ENCODE results near the gene TBCEL. TPM values are rescaled to one million over a fixed set of nuclear protein-coding genes. Genes with fewer than 3 reads are reported as not detected.

Gene TBCEL
- total and polyA plus RNA-seq, 7 donors = 2.9 to 19.2 (median 8.0) TPM

- WGBS, 3 donors = 77 to 80% (median 79%) methylated on average over 8 of the region's 8 CpGs
- DNase-seq (no peak), ATAC-seq (no peak)
- H3K36me3 ChIP-seq (ENCODE audit: insufficient read depth in 1 of 2, low read depth in 1 of 2) = no peaks in the 10 kb centered on the region
- no peaks in the 10 kb centered on the region for H3K9me3 ChIP-seq
- no peak for TF ChIP-seq CTCF (IDR thresholded peaks at IDR 0.05)
- intact Hi-C loops (cut with DNase I) = no loop called here
- H3K4me3 ChIP-seq = no peak overlapping the region
- no peaks in the 10 kb centered on the region for H3K27me3 ChIP-seq (ENCODE audit: insufficient read depth in 3 of 3, low read length in 2 of 3)
- H3K4me1 ChIP-seq = no peaks in the 10 kb centered on the region
- H3K27ac ChIP-seq = no peak overlapping the region
Observed at GRCh38 chr11:121140369-121140768, 116.5 kb downstream of the TBCEL start.

Other genes starting within 250 kb of the TBCEL start
- gene TECTA, start 77.1 kb downstream of the TBCEL start, total RNA-seq = 1 to 10 TPM in 1 of 4 donors, under 1 TPM in 3; 0.30 to 2.6 (median 0.59) TPM
- gene TECTA, start 77.1 kb downstream of the TBCEL start, polyA plus RNA-seq = under 1 TPM; 0.10 to 0.27 (median 0.23) TPM

Data from psoas muscle (tissue), 8 donors.